ENCODE data around the gene INPP5E. TPM values are rescaled to one million over a fixed set of nuclear protein-coding genes. Genes with fewer than 3 reads are reported as not detected.

INPP5E gene
- total and polyA plus RNA-seq, 10 of the 15 experiments (the other 5 are each of a cell fraction or from before 2014, with no cell fraction given): 0.24 to 16.0 (median 5.3) TPM

DNA sequence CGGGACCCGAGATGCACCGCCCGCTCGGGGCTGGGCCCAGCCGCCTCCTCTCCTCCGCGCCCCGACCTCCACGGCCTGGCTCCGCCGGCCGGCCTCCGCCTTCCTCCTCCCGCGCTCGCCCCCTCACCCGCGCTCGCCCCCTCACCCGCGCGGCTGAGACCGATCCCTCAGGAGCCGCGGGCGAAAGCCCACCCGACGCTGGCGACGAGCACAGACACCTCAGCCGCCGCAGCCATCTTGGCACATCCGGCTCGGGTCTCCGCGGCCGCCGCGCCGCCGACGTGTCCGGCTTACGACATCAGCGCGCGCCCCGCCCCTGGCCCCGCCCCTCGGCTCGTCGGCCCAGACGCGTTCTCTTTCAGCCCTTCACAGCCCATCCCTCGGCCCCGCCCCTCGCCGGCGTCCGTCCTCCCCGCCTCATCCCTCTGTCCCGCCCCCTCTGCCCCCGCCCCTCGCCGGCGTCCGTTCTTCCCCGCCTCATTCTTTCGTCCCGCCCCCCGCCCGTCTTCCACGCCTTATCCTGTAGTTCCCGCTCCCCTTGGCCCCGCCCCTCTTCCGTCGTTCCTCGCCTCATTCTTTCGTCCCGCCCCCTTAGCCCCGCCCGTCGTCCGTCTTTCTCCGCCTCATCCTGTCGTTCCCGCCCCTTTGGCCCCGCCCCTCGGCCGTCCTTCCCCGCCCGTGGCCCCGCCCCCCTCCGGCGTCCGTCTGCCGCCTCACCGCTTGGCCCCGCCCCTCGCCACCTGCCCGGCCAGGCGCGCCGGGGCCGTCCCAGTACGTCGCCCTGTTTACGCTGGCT is 43.3 kb upstream of the INPP5E start, which contains the start of gene SEC16A (continued):
- TF ChIP-seq, protein P1, sequence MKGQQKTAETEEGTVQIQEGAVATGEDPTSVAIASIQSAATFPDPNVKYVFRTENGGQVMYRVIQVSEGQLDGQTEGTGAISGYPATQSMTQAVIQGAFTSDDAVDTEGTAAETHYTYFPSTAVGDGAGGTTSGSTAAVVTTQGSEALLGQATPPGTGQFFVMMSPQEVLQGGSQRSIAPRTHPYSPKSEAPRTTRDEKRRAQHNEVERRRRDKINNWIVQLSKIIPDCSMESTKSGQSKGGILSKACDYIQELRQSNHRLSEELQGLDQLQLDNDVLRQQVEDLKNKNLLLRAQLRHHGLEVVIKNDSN (IDR thresholded peaks at IDR 0.05; ENCODE audit: borderline replicate concordance, extremely low read length, insufficient read depth, low read depth, low read length): no peak
- TF ChIP-seq CBX3 (IDR thresholded peaks at IDR 0.05; ENCODE audit: borderline replicate concordance, low read depth) (no peak), BMI1 (IDR thresholded peaks at IDR 0.05; ENCODE audit: borderline replicate concordance) (no peak), ZZZ3 (IDR thresholded peaks at IDR 0.05; ENCODE audit: control insufficient read depth, insufficient read length, low read depth) (no peak), IKZF1 (conservative IDR thresholded peaks at IDR 0.05) (peak; percentile 62), ZBTB33 (IDR thresholded peaks at IDR 0.05) (no peak), HDGF (IDR thresholded peaks at IDR 0.05) (no peak), TARDBP (IDR thresholded peaks at IDR 0.05; ENCODE audit: borderline replicate concordance) (0 out of 2 replicates have a peak, but pooled peaks have one; percentile 28), BCL11A (IDR thresholded peaks at IDR 0.05; ENCODE audit: low read depth, low read length) (no peak), POLR2AphosphoS2 (IDR thresholded peaks at IDR 0.05; ENCODE audit: low read depth, low read length) (peak; percentile 75; the same call in 1 of the 2 replicates), PAX8 (IDR thresholded peaks at IDR 0.05) (no peak), RFX5 (IDR thresholded peaks at IDR 0.05; ENCODE audit: low read depth, low read length) (no peak), RELA (IDR thresholded peaks at IDR 0.05; ENCODE audit: borderline replicate concordance, partially characterized antibody) (peak; percentile 68), PAX5 (IDR thresholded peaks at IDR 0.05; ENCODE audit: borderline replicate concordance, low read depth, low read length) (no peak), SMARCA5 (IDR thresholded peaks at IDR 0.05) (peak; percentile 85), MYC (IDR thresholded peaks at IDR 0.05; ENCODE audit: insufficient read depth, insufficient read length, insufficient replicate concordance, low read length, severe bottlenecking) (no peak), STAT1 (conservative IDR thresholded peaks at IDR 0.05) (peak; percentile 72; the same call in 1 of the 2 replicates), LARP7 (IDR thresholded peaks at IDR 0.05) (peak; percentile 93)
- TF ChIP-seq, protein P2, sequence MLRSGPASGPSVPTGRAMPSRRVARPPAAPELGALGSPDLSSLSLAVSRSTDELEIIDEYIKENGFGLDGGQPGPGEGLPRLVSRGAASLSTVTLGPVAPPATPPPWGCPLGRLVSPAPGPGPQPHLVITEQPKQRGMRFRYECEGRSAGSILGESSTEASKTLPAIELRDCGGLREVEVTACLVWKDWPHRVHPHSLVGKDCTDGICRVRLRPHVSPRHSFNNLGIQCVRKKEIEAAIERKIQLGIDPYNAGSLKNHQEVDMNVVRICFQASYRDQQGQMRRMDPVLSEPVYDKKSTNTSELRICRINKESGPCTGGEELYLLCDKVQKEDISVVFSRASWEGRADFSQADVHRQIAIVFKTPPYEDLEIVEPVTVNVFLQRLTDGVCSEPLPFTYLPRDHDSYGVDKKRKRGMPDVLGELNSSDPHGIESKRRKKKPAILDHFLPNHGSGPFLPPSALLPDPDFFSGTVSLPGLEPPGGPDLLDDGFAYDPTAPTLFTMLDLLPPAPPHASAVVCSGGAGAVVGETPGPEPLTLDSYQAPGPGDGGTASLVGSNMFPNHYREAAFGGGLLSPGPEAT (IDR thresholded peaks at IDR 0.05; ENCODE audit: low read depth): no peak; the same call in 1 of the 2 replicates
- TF ChIP-seq, protein P3, sequence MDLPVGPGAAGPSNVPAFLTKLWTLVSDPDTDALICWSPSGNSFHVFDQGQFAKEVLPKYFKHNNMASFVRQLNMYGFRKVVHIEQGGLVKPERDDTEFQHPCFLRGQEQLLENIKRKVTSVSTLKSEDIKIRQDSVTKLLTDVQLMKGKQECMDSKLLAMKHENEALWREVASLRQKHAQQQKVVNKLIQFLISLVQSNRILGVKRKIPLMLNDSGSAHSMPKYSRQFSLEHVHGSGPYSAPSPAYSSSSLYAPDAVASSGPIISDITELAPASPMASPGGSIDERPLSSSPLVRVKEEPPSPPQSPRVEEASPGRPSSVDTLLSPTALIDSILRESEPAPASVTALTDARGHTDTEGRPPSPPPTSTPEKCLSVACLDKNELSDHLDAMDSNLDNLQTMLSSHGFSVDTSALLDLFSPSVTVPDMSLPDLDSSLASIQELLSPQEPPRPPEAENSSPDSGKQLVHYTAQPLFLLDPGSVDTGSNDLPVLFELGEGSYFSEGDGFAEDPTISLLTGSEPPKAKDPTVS (IDR thresholded peaks at IDR 0.05; ENCODE audit: low read depth, low read length): no peak

All from GM12878 (cell line).